Upper lobe of right lung (tissue), 1 donor: ENCODE results near the gene C8A. TPM values are rescaled to one million over a fixed set of nuclear protein-coding genes. Genes with fewer than 3 reads are reported as not detected.

Experiments used
- ATAC-seq: fragments of 200-7000 bp; cut with Tn5 transposase; one replicate; pipeline ENCODE4 v1.9.1; 2020; ENCODE audit warnings: mild to moderate bottlenecking, moderate library complexity
- DNase-seq: peaks from one replicate; pipeline ENCODE4 v3.0.0-alpha.2; 2020
- H3K27ac ChIP-seq: fragments of 200-600 bp; one replicate; pipeline ENCODE4 v1.8.0; 2022
- H3K27me3 ChIP-seq: fragments of 200-600 bp; one replicate; pipeline ENCODE4 v1.8.0; 2022; ENCODE audit warnings: mild to moderate bottlenecking
- H3K36me3 ChIP-seq: fragments of 200-600 bp; one replicate; pipeline ENCODE4 v1.8.0; 2022
- H3K4me1 ChIP-seq: fragments of 200-600 bp; one replicate; pipeline ENCODE4 v1.8.0; 2022
- H3K4me3 ChIP-seq: fragments of 200-600 bp; one replicate; pipeline ENCODE4 v1.8.0; 2022; ENCODE audit warnings: mild to moderate bottlenecking
- H3K9me3 ChIP-seq: fragments of 200-600 bp; one replicate; pipeline ENCODE4 v1.8.0; 2022
- CTCF ChIP-seq: fragments of 200-600 bp; IDR thresholded peaks from one replicate; pipeline ENCODE4 v1.8.0; 2022; ENCODE audit warnings: antibody characterized with exemption
- intact Hi-C: fragments of 100-400 bp; cut with DNase I; formaldehyde crosslinking; loops from one replicate; pipeline ENCODE4 v1.11.0; 2022
- total RNA-seq: library from RNA; stranded (reverse); fragmentation: NEBNext Ultra II Directional; extraction: Animal tissue kit (Norgen Biotek cat#: 25700); gene quantifications from one replicate; pipeline ENCODE4 v1.2.1, GENCODE V29; 2021
- donor health status: DM: no; HTN: yes; CAD: no; lungs with severe emphysema.

C8A gene
- total RNA-seq, 1 donor from 2014 or later = not detected

- H3K36me3 ChIP-seq = no peaks in the 10 kb centered on the region
- H3K4me3 ChIP-seq = no peak overlapping the region
- ATAC-seq (no peak), DNase-seq (no peak)
- no peak overlapping the region for H3K27ac ChIP-seq
- H3K4me1 ChIP-seq = no peaks in the 10 kb centered on the region
- intact Hi-C loops = no loop called here
- no peak for TF ChIP-seq CTCF
- no peaks in the 10 kb centered on the region for H3K9me3 ChIP-seq
- H3K27me3 ChIP-seq = no peaks in the 10 kb centered on the region
These were observed 17.2 kb upstream of the C8A start for GRCh38 chr1:56837244-56837939.

- Histone ChIP-seq H3K27ac (no peak overlapping the region), H3K27me3 (no peaks in the 10 kb centered on the region), H3K4me3 (no peak overlapping the region), H3K4me1 (no peaks in the 10 kb centered on the region), H3K36me3 (no peaks in the 10 kb centered on the region), H3K9me3 (no peaks in the 10 kb centered on the region)
- no peak for DNase-seq
- intact Hi-C loops = no loop called here
- TF ChIP-seq CTCF = no peak
- ATAC-seq = no peak
These were observed 15.8 kb upstream of the C8A start for GRCh38 chr1:56838759-56839158.

GRCh38 chr1:56843544-56843943 is 11.1 kb upstream of the C8A start:
- no peaks in the 10 kb centered on the region for H3K36me3 ChIP-seq
- no peak for ATAC-seq
- no peak overlapping the region for H3K27ac ChIP-seq
- no peak for TF ChIP-seq CTCF
- H3K9me3 ChIP-seq = no peaks in the 10 kb centered on the region
- intact Hi-C loops = no loop called here
- DNase-seq = no peak
- no peaks in the 10 kb centered on the region for H3K4me1 ChIP-seq
- H3K4me3 ChIP-seq = no peak overlapping the region
- H3K27me3 ChIP-seq = no peaks in the 10 kb centered on the region

- no peak for TF ChIP-seq CTCF
- ATAC-seq (no peak), DNase-seq (no peak)
- H3K9me3 ChIP-seq = no peaks in the 10 kb centered on the region
- no peaks in the 10 kb centered on the region for H3K36me3 ChIP-seq
- no peaks in the 10 kb centered on the region for H3K4me1 ChIP-seq
- no peak overlapping the region for H3K4me3 ChIP-seq
- H3K27me3 ChIP-seq = no peaks in the 10 kb centered on the region
- intact Hi-C loops = no loop called here
- no peak overlapping the region for H3K27ac ChIP-seq
These were observed 10.0 kb upstream of the C8A start for GRCh38 chr1:56844545-56845136.

GRCh38 chr1:56845343-56845742 is 9.3 kb upstream of the C8A start:
- Histone ChIP-seq H3K27ac (no peak overlapping the region), H3K9me3 (no peaks in the 10 kb centered on the region), H3K27me3 (no peaks in the 10 kb centered on the region), H3K4me3 (no peak overlapping the region), H3K36me3 (no peaks in the 10 kb centered on the region), H3K4me1 (no peaks in the 10 kb centered on the region)
- TF ChIP-seq CTCF = no peak
- no peak for DNase-seq
- intact Hi-C loops = no loop called here
- no peak for ATAC-seq
